Coronary artery (tissue), 2 donors: ENCODE measurements around the gene KAZALD1.
"Not testable (repeated sequence)": the region's sequence is repeated elsewhere in the genome, so short reads cannot be mapped to it uniquely, and the experiment has no call there.

ENCODE experiments used
- DNase-seq: peaks from one replicate; pipeline ENCODE4 v3.0.0-alpha.2; 2017; ENCODE audit warnings: low spot score
- H3K27ac ChIP-seq, 2 donors: fragments of 200-600 bp; sonication (generic); one replicate each; pipeline ENCODE4 v1.5.1; 2016 to 2019
- H3K4me3 ChIP-seq: fragments of 200-600 bp; sonication (generic); 2 replicates; pipeline ENCODE4 v1.5.1; 2016; ENCODE audit warnings: mild to moderate bottlenecking, moderate library complexity
- CTCF ChIP-seq: fragments of 200-600 bp; sonication (generic); IDR thresholded peaks from one replicate; pipeline ENCODE4 v1.5.1; 2019; ENCODE audit warnings: antibody characterized with exemption

KAZALD1 gene

DNA sequence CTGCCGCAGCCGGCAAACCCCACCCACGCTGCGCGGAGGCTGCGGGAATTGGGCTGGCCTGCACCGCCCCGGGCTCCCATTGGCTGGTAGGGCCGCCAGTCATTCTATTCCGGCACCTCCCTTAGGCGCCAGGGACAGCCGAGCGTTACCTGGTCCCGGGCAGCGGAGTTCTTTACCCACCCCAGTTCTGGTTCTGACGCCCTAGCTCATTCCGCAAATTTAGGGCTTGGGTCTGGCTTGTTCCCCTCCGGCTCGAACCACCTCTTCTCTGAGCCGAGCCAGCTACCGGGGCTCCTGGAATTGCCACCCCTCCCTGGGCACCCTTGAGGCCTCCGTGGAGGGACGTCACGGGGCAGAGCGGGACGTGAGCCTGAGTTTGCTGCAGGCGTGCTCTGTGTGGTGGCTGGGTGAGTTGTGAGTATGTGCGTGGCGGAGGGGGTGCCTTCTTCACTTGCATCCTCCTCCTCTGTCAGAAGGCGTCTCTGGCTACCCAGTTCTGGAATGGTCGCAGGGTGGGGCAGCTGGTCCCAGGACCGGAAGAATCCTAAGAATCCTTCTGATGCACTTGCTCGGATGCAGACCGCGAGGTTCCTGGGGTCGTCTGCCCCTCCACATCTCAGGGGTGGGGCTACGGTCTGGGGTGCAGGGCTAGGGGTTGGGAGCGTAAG, 30.5 kb upstream of the KAZALD1 start, which contains the start of the genes PDZD7 and SFXN3:
PDZD7 (minus strand) TSS at position 2 of the 668 bp plus-strand sequence. CDS start 910 bp downstream, outside the sequence.
SFXN3 (plus strand) TSS at position 107 of the 668 bp plus-strand sequence. CDS start 3,461 bp downstream, outside the sequence.
- peak within 1 kb of the TSS; percentile 76 for H3K4me3 ChIP-seq
- peak; percentile 94 for DNase-seq
- peak within 1 kb of the TSS; percentile 95 to 100 for H3K27ac ChIP-seq
- no peak for TF ChIP-seq CTCF

GRCh38 chr10:101031796-101032636, 29.8 kb upstream of the KAZALD1 start:
- H3K27ac ChIP-seq = peak overlapping the region; percentile 95 to 100
- peak overlapping the region; percentile 76 for H3K4me3 ChIP-seq
- peak; percentile 90 for DNase-seq
- no peak for TF ChIP-seq CTCF

DNA sequence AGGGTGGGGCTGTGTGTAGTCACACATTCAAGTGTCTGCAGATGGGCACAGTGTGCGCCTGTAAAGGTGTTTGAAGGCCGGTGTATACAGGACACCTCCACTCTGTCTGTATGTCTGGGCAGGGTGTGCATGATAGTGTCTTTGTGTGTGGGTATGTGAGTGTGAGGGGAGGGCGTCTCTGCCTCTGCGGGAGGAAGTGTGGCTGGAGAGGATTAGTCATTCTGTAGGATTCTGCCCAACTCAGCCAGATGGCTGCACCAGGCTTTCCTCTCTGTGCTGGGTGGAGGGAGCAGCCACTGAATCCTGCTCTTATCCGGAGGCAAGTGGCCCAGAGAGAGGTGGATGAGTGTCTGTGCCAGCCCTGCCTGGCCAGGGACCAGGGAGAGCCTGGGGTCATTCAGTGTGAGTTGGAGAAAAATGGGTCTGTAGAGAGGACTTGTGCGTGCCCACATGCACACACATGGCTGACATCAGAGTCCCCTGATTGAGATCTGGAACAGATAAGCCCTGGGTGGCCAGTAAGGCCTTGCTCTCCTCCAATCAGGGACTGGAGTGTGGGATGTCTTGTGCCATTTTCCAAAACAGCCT, 29.1 kb upstream of the KAZALD1 start:
- Histone ChIP-seq H3K4me3 (peak overlapping the region; percentile 76), H3K27ac (peak overlapping the region; percentile 95 to 100)
- peak; percentile 87 for DNase-seq
- no peak for TF ChIP-seq CTCF

DNA sequence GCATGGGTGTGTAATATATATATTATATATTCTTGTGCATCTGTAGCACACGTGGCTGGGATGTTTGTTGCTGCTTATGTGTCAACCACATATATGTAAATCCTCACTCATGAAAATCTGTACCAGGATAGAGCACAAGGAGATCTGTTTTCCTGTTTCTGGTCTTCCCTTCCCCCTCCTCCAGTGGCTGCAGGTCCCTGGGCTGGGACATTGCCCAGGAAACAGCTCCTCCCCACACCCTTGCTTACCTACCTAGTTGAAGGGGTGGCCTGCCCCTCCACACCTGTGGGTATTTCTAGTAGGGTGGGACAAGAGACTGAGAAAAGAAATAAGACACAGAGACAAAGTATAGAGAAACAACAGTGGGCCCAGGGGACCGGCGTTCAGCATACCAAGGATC, 28.5 kb upstream of the KAZALD1 start:
- H3K4me3 ChIP-seq = peak overlapping the region; percentile 76
- no peak for TF ChIP-seq CTCF
- no peak for DNase-seq
- H3K27ac ChIP-seq = peak overlapping the region; percentile 95 to 100

GRCh38 chr10:101034404-101034803, 27.4 kb upstream of the KAZALD1 start:
- not testable (repeated sequence) for H3K4me3 ChIP-seq, DNase-seq

GRCh38 chr10:101035314-101035713, 26.5 kb upstream of the KAZALD1 start:
- Histone ChIP-seq H3K4me3 (no peak overlapping the region), H3K27ac (no peak overlapping the region)
- TF ChIP-seq CTCF = no peak
- DNase-seq = no peak

More at GRCh38 chr10:101034404-101034803, 27.4 kb upstream of the KAZALD1 start:
- not testable (repeated sequence) for H3K27ac ChIP-seq
